A673 (cell line): ENCODE data around the gene MAML3. TPM values are rescaled to one million over a fixed set of nuclear protein-coding genes. Genes with fewer than 3 reads are reported as not detected.

ENCODE experiments used
- BruUV-seq: library from RNA; stranded (reverse); fragments of 400-500 nt; replicated peaks from 2 replicates; lab custom pipeline; 2021; lab: Mats Ljungman, UMichigan
- CTCF ChIA-PET: fragments of 300-600 bp; sonication (Branson Sonifier 250); formaldehyde crosslinking; loops from one replicate; lab custom pipeline; 2022; ENCODE audit warnings: antibody characterized with exemption; lab: Charles Lee
- POLR2A ChIA-PET: fragments of 300-600 bp; sonication (Branson Sonifier 250); formaldehyde crosslinking; loops from one replicate; lab custom pipeline; 2022; ENCODE audit warnings: antibody characterized with exemption; ENCODE audit not compliant: low non-redundant PET; lab: Charles Lee
- DNase-seq: peaks from one replicate; pipeline ENCODE4 v3.0.0-alpha.2; 2015; ENCODE audit warnings: low spot score
- H3K27ac ChIP-seq: fragments of 200-600 bp; sonication (generic); 2 replicates; pipeline ENCODE4 v1.5.1; 2016; ENCODE audit warnings: mixed run types, low read depth, mild to moderate bottlenecking, mixed read lengths, antibody characterized with exemption, low read length; ENCODE audit not compliant: poor library complexity, severe bottlenecking
- H3K27me3 ChIP-seq: fragments of 200-600 bp; sonication (generic); replicated peaks from 2 replicates; pipeline ENCODE4 v1.6.1; 2017; ENCODE audit warnings: mixed run types, low read depth, mild to moderate bottlenecking, mixed read lengths, antibody characterized with exemption, low read length; ENCODE audit not compliant: insufficient read depth, poor library complexity
- H3K36me3 ChIP-seq: fragments of 200-600 bp; sonication (generic); 2 replicates; pipeline ENCODE4 v1.6.1; 2016; ENCODE audit warnings: mixed run types, mild to moderate bottlenecking, mixed read lengths, antibody characterized with exemption, low read length; ENCODE audit not compliant: insufficient read depth, poor library complexity, severe bottlenecking
- H3K4me1 ChIP-seq: fragments of 200-600 bp; sonication (generic); 2 replicates; pipeline ENCODE4 v1.6.1; 2017; ENCODE audit warnings: mixed run types, mild to moderate bottlenecking, mixed read lengths, antibody characterized with exemption, low read length; ENCODE audit not compliant: insufficient read depth, poor library complexity, severe bottlenecking
- H3K4me3 ChIP-seq: fragments of 200-600 bp; sonication (generic); 2 replicates; pipeline ENCODE4 v1.5.1; 2016; ENCODE audit warnings: low read depth, mixed run types, mild to moderate bottlenecking, mixed read lengths, low read length; ENCODE audit not compliant: poor library complexity, severe bottlenecking
- H3K9me3 ChIP-seq: fragments of 200-600 bp; sonication (generic); 2 replicates; pipeline ENCODE4 v1.6.1; 2016; ENCODE audit warnings: mixed run types, low read depth, mild to moderate bottlenecking, mixed read lengths, antibody characterized with exemption, low read length; ENCODE audit not compliant: poor library complexity, severe bottlenecking
- CTCF ChIP-seq: fragments of 300-800, 200-600 bp; sonication (generic); conservative IDR thresholded peaks from 2 replicates; pipeline ENCODE4 v1.5.1; 2017; ENCODE audit warnings: low read depth, mild to moderate bottlenecking, antibody characterized with exemption, low read length, moderate library complexity, mixed read lengths
- EZH2 ChIP-seq: fragments of 200-600 bp; sonication (generic); IDR thresholded peaks from 2 replicates; pipeline ENCODE4 v1.6.1; 2017; ENCODE audit warnings: borderline replicate concordance, low read depth, mild to moderate bottlenecking, mixed read lengths, antibody characterized with exemption, low read length; ENCODE audit not compliant: poor library complexity, severe bottlenecking
- intact Hi-C: fragments of 100-400 bp; cut with micrococcal nuclease; formaldehyde crosslinking; loops from one replicate; pipeline ENCODE4 v1.10.0; 2022; ENCODE audit not compliant: unreplicated experiment
- total RNA-seq: library from RNA; stranded (reverse); gene quantifications from 2 replicates; pipeline ENCODE4 v1.2.3, GENCODE V29; 2021

The MAML3 gene
- total RNA-seq, 1 experiment from 2014 or later: 3.7 TPM

- CTCF ChIA-PET: no interaction called here
- Histone ChIP-seq H3K9me3 (no peaks in the 10 kb centered on the region), H3K4me1 (no peaks in the 10 kb centered on the region), H3K27ac (no peak overlapping the region), H3K36me3 (no peaks in the 10 kb centered on the region), H3K4me3 (no peak overlapping the region), H3K27me3 (no peaks in the 10 kb centered on the region)
- no peak for DNase-seq
- TF ChIP-seq CTCF: no peak
- no peak for TF ChIP-seq EZH2
- no TSS peak for BruUV-seq
- intact Hi-C loops: no loop called here
- POLR2A ChIA-PET: no interaction called here
Observed at GRCh38 chr4:139866276-139866962, 287.6 kb downstream of the MAML3 start.

- POLR2A ChIA-PET: no interaction called here
- no peaks in the 10 kb centered on the region for H3K27me3 ChIP-seq
- intact Hi-C loops: no loop called here
- CTCF ChIA-PET: no interaction called here
- no peaks in the 10 kb centered on the region for H3K4me1 ChIP-seq
- no peak overlapping the region for H3K4me3 ChIP-seq
- no peak for DNase-seq
- H3K36me3 ChIP-seq: no peaks in the 10 kb centered on the region
- no peak overlapping the region for H3K27ac ChIP-seq
- no TSS peak for BruUV-seq
- H3K9me3 ChIP-seq: no peaks in the 10 kb centered on the region
- TF ChIP-seq EZH2 (no peak), CTCF (no peak)
Observed at GRCh38 chr4:139865537-139865936, 288.4 kb downstream of the MAML3 start.

- H3K4me3 ChIP-seq: no peak overlapping the region
- no peaks in the 10 kb centered on the region for H3K4me1 ChIP-seq
- no TSS peak for BruUV-seq
- TF ChIP-seq CTCF: no peak
- no peak for TF ChIP-seq EZH2
- no peak for DNase-seq
- no peaks in the 10 kb centered on the region for H3K27me3 ChIP-seq
- intact Hi-C loops: no loop called here
- H3K27ac ChIP-seq: no peak overlapping the region
- POLR2A ChIA-PET: no interaction called here
- CTCF ChIA-PET: no interaction called here
- no peaks in the 10 kb centered on the region for H3K36me3 ChIP-seq
- H3K9me3 ChIP-seq: no peaks in the 10 kb centered on the region
Observed at GRCh38 chr4:139863531-139863930, 290.5 kb downstream of the MAML3 start.
